OCI-LY7 (cell line): ENCODE measurements around the gene PCGF3.
"Not testable (repeated sequence)": the region's sequence is repeated elsewhere in the genome, so short reads cannot be mapped to it uniquely, and the experiment has no call there.

Experiments used
- CTCF ChIP-seq: fragments of 200-600 bp; sonication (generic); conservative IDR thresholded peaks from 2 replicates; pipeline ENCODE4 v1.5.1; 2014; ENCODE audit warnings: mild to moderate bottlenecking, antibody characterized with exemption, low read length, moderate library complexity, mixed read lengths
- EZH2phosphoT487 ChIP-seq: fragments of 200-600 bp; sonication (generic); IDR thresholded peaks from 2 replicates; pipeline ENCODE4 v1.6.1; 2018; ENCODE audit warnings: low read depth, borderline replicate concordance, mild to moderate bottlenecking, mixed run types, antibody characterized with exemption, low read length, moderate library complexity, mixed read lengths

GRCh38 chr4:669806-670559, 35.6 kb upstream of the PCGF3 start:
- TF ChIP-seq CTCF, EZH2phosphoT487: not testable (repeated sequence)
